CD4-positive, alpha-beta T cell treated with Interleukin-17A for 1 hour (primary cell): ENCODE results near the gene CNTN1.
"Not testable (repeated sequence)": the region's sequence is repeated elsewhere in the genome, so short reads cannot be mapped to it uniquely, and the experiment has no call there.

Experiments used
- DNase-seq: peaks from one replicate; pipeline ENCODE4 v3.0.0-alpha.2; 2020

Gene CNTN1

DNA sequence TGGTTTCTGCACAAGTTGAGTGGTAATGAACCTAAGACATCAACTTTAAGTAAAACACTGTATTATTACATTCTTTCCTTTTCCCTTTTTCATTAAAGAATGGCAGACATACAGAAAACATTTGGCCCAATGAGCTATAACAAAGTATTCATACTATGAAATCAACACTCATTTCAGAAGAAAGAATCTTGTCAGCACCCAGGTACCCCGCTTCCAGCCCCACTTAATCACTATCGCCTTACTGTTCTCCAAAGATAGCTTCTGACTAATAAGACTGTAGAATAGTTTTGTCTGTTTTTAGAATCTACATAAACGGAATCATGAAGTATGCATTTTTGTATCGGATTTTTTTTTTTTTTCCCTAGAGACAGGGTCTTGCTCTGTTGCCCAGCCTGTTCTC is 9.5 kb downstream of the CNTN1 start:
- no peak for DNase-seq

DNA sequence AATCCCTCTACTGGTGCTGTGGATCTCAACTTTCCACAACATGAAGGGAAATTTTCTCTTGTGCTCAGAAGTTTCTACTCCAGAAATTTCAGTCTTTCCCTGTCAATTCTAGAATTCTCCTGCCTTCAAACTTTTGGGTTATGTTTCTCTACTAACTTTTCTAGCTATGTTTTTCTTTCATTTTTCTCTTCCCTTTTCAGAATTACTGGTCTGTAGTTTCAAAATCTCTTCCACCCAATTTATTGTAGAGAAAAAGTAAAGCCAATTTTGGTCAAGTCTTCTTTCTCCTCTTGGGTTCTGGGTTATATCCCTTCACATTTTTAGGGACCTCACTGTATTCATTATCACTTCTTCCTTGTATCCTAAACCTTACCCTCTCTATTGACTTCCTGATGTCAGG is 18.9 kb downstream of the CNTN1 start:
- no peak for DNase-seq

DNA sequence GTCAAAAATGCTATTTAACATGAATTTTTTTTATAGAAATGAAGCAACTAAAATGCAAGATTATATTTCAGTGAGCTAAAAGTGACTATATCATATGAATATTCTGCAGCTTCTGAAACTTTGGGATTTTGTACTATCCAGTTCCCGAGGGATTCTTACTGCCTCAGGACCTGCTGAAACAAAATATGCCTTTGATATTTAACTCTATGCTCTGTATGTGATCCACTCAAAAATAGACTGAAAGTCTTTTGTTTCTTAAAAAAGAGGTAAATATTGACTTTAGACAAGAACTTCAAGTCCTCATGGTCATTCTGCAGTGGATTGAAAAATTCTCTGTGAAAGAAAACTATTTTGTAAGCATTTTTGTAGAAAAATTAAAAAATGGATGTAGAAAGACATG is 22.4 kb downstream of the CNTN1 start:
- no peak for DNase-seq

DNA sequence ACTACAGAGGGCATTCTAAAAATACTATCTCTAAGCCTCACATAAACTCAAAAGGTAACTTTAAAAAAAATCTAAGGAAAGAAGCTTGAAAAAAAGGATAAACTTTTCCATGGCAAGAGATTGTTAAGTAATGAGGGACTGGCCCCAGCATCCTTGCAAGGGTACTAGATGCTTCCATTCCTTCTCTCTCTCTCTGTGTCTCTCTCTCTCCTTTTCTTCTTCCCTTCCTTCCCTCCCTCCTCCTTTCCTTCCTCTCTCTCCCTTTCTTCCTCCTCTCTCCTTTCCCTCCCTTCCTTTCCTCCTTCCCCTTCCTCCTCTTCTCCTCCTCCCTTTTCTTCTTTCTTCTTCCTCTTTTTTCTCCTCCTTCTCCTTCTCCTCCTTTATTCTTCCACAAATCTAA is 23.8 kb downstream of the CNTN1 start:
- DNase-seq: no peak

DNA sequence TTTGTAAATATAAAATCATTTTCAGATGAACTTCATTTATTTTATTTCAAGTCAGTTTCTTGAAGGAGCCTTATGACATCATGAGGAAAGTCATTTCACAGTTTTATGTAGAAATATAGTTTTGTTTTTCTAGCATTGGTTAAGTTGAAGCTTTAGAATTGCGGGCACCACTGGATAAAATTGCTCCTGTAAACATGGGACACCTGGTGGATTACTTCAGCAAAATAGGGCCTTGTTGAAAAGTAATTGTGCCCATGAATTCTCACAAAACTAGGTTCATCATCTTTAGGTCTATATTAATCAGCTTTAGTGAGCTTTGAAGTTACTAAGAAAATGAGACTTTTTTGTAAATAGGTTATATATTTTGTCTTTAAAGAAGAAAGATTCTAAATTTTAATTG is 25.3 kb downstream of the CNTN1 start:
- no peak for DNase-seq

- no peak for DNase-seq
Observed at GRCh38 chr12:40718878-40719372, 26.7 kb downstream of the CNTN1 start.

- DNase-seq: no peak
Observed at GRCh38 chr12:40723001-40723400, 30.8 kb downstream of the CNTN1 start.

DNA sequence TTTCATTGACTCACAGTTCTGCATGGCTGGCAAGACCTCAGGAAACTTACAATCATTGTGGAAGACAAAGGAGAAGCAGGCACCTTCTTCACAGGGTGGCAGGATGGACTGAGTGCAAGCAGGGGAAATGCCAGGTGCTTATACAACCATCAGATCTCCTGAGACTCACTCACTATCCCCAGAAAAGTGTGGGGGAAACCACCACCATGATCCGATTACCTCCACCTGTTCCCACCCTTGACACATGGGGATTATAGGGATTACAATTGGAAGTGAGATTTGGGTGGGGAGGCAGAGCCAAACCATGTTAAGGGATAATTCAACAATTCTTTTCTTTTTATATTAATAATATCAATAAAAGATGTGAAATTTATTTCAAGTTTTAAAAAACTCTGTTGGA is 34.1 kb downstream of the CNTN1 start:
- DNase-seq: no peak

- no peak for DNase-seq
Observed at GRCh38 chr12:40727774-40728483, 35.7 kb downstream of the CNTN1 start.

GRCh38 chr12:40730281-40730680 is 38.0 kb downstream of the CNTN1 start:
- no peak for DNase-seq

DNA sequence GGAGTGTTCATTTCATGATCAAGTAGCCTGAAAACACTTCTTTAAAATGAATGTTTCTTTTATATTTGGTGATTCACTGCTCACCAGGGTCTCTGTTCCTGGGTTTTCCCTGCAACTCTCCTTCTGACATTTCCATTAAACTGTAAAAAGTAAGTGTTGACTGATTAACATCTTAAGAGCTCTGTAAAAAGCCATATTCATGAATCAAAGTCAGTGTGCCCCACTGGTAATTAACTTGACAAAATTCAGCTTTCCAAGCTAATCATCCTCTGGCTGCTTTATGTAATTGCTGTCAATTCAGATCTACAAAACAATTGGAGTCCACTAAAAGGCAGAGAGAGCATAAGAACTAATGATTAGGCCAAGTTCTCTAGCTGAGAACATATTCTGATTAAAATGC is 41.6 kb downstream of the CNTN1 start:
- DNase-seq: no peak

- no peak for DNase-seq
Observed at GRCh38 chr12:40734276-40734675, 42.0 kb downstream of the CNTN1 start.

GRCh38 chr12:40735551-40736230 is 43.5 kb downstream of the CNTN1 start:
- no peak for DNase-seq

DNA sequence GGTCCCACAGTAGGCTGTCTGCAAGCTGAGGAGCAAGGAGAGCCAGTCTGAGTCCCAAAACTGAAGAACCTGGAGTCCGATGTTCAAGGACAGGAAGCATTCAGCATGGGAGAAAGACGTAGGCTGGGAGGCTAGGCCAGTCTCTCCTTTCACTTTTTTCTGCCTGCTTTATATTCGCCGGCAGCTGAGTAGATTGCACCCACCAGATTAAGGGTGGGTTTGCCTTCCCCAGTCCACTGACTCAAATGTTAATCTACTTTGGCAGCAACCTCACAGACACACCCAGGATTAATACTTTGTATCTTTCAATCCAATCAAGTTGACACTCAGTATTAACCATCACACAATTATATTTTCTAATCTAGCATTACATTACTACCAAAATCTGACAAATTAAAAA is 45.2 kb downstream of the CNTN1 start:
- not testable (repeated sequence) for DNase-seq

GRCh38 chr12:40738856-40739255 is 46.6 kb downstream of the CNTN1 start:
- DNase-seq: no peak

DNA sequence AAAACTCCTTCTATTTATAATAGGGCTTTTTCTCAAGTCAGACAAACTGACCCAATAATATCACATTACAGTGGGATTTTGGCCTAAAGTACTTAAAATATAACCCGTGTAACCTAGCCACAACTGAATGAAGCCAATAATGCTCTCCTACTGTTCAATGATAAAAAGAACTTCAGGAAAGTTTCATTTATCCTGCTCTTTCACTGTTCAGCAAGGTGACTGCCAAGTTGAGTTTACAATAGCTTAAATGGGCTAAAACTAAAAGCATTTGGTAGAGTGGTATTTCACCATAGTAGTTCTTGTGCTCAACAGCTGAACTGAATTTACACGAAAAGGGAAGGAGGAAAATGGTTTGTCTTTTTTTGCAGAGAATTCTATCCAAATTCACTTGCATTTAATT is 49.8 kb downstream of the CNTN1 start:
- DNase-seq: no peak

GRCh38 chr12:40745386-40745785 is 53.1 kb downstream of the CNTN1 start:
- DNase-seq: no peak

DNA sequence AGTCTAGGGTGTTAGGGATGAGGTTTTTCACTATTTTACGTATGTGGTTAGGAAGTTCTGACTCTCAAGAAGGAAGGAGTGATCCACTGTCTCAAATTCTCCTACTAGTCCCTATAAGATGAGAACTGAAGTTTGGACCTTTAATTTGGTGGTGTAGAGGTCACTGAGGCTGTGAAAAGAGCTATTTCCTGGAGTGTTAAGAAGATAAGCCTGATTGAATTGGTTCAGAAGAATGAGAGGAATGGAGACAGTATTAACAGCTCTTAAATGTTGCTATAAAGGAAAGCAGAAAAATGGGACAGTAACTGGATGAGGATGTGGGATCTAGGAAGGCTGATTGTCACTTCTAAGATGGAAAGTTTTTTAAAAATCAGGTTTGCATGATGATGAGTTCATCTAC is 57.6 kb downstream of the CNTN1 start:
- DNase-seq: no peak

DNA sequence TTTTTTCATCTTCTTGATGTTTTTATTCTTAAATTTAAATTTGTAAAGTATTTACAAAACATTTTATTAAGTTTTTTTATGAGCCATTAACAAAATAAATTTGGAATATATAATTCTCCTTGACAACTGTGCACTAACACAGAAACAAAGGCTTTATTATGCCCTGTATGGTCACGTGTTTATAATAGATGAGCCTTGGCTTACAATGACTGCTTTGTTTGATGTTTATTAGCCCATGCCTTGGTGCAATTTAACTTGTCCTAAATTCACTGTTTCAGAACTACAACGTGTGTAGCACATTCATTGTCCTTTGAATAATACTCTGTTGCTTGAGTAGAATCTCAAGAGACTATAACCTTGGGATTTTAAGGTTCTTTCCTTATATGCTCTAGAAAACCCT is 59.8 kb downstream of the CNTN1 start:
- no peak for DNase-seq

GRCh38 chr12:40760821-40761220 is 68.6 kb downstream of the CNTN1 start:
- no peak for DNase-seq

- DNase-seq: no peak
Observed at GRCh38 chr12:40762072-40762471, 69.8 kb downstream of the CNTN1 start.

GRCh38 chr12:40768125-40768864 is 76.1 kb downstream of the CNTN1 start:
- DNase-seq: no peak

DNA sequence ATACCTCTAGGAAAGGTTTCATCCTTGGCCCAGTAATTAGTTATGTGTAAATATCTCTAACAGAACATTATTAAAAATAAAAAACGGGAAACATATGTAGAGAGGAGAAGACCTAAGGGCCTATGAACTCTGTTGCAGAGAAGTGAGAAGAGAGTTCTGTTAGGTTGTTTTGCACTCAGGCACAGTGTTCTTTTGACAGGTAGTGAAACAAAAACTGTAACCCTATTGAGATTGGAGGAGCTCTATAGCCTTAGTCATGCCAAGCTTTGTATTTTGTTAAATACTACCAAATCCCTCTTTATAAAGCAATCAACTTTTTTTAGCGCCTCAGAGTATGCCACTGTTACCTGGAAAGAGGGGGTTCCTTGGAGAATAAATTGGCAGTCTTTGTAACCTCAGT is 77.6 kb downstream of the CNTN1 start:
- no peak for DNase-seq

DNA sequence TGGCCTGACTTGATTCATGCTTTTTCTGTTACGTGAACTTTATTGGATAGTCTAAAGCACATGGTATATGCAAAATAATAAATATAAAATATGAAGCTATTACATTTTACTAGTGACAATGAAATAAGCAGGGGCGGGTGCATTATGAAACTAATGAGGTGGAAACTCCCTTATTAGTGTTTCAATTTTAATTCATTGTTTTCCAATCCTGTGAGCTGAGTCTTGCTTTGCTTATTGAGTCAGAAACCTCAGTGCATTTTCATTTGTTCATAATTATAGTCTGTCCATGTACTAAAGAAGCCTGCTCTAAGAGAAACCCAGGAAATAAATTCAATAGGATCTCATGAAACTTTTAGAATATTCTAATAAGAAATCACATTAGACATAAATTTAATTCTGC is 78.5 kb downstream of the CNTN1 start:
- DNase-seq: no peak
